ENCODE results near the gene RYR2. TPM values are rescaled to one million over a fixed set of nuclear protein-coding genes. Genes with fewer than 3 reads are reported as not detected.

The RYR2 gene
- total and polyA plus RNA-seq, 2 of the 8 experiments (the other 6 are each of a cell fraction or from before 2014, with no cell fraction given), result 1.3 to 4.4 TPM

- Histone ChIP-seq H2BK120ac (replicated peaks; ENCODE audit: low read depth, low read length) (no peak overlapping the region), H3K9ac (replicated peaks in 1 of 4; ENCODE audit: extremely low read depth in 1 of 4, low read depth in 3 of 4, low read length in 3 of 4) (no peak overlapping the region), H2BK5ac (ENCODE audit: low read depth, low read length) (no peak overlapping the region; the same call in 1 of the 2 replicates), H3K36me3 (ENCODE audit: control insufficient read depth in 2 of 4, insufficient read depth in 4 of 4, low read length in 3 of 4) (no peaks in the 10 kb centered on the region), H3K23ac (ENCODE audit: insufficient read length) (no peak overlapping the region), H3K79me2 (ENCODE audit: control insufficient read depth in 1 of 2, insufficient read depth in 2 of 2, low read length in 2 of 2) (no peaks in the 10 kb centered on the region), H3K14ac (ENCODE audit: insufficient read length) (no peak overlapping the region), H3K9me3 (ENCODE audit: insufficient read depth in 2 of 2, low read depth in 1 of 2, low read length in 1 of 2) (no peaks in the 10 kb centered on the region), H2BK15ac (ENCODE audit: low read length) (no peak overlapping the region), H2BK20ac (ENCODE audit: low read length) (peak overlapping the region; percentile 93), H3K4me2 (ENCODE audit: insufficient read depth in 1 of 2, low read depth in 2 of 2, low read length in 2 of 2) (no peak overlapping the region), H3K23me2 (ENCODE audit: low read depth, low read length) (no peaks in the 10 kb centered on the region), H3K79me1 (ENCODE audit: low read depth, low read length) (no peaks in the 10 kb centered on the region), H3K27ac (ENCODE audit: low read depth, low read length) (no peak overlapping the region), H2AK5ac (ENCODE audit: low read depth, low read length) (no peak overlapping the region), H3K27me3 (replicated peaks in 1 of 4; ENCODE audit: control insufficient read depth in 3 of 4, extremely low read depth in 1 of 4, insufficient read depth in 3 of 4, low read length in 3 of 4) (peaks cover 4 to 10% (median 8%) of the 10 kb centered on the region in 4 experiments), H3K18ac (ENCODE audit: extremely low read depth, low read length) (peak overlapping the region; percentile 56; the same call in 1 of the 2 replicates), H3K4ac (replicated peaks; ENCODE audit: insufficient read length, low read depth, low read length) (no peak overlapping the region), H3K4me3 (ENCODE audit: extremely low read depth in 1 of 4, insufficient read depth in 2 of 4, low read depth in 3 of 4, low read length in 4 of 4) (no peak overlapping the region), H4K20me1 (replicated peaks in 1 of 2; ENCODE audit: control insufficient read depth in 1 of 2, insufficient read depth in 2 of 2, low read length in 2 of 2) (no peaks in the 10 kb centered on the region), H2AFZ (ENCODE audit: low read length) (peak overlapping the region; percentile 66), H3K56ac (replicated peaks; ENCODE audit: insufficient read length, low read depth, low read length) (no peak overlapping the region), H3K4me1 (replicated peaks in 1 of 4; ENCODE audit: control insufficient read depth in 3 of 4, insufficient read depth in 4 of 4, low read length in 3 of 4) (peaks cover 0 to 3% (median 2%) of the 10 kb centered on the region in 4 experiments; a peak in 2 of 7 replicates), H4K91ac (replicated peaks; ENCODE audit: insufficient read length, low read length) (peak overlapping the region; percentile 4), H4K5ac (ENCODE audit: insufficient read length, low read depth, low read length) (no peak overlapping the region), H4K8ac (ENCODE audit: extremely low read depth, insufficient read depth, low read length) (no peak overlapping the region; the same call in 1 of the 2 replicates), H2BK12ac (ENCODE audit: low read depth, low read length) (peak overlapping the region; percentile 97)
- peak; percentile 41 to 92 for DNase-seq (ENCODE audit: low read depth in 1 of 2, low spot score in 2 of 2)
- POLR2A ChIA-PET (ENCODE audit: partially characterized antibody), result interaction anchor here (0.6 to 1.6 kb wide), 3 partner anchors 9 to 319 kb away, joined by 3 to 6 read pairs (median 3); no protein-coding TSS in a partner anchor
- peak; percentile 55 for FAIRE-seq
- WGBS, 2 experiments (ENCODE audit: extremely low coverage in 1 of 2, insufficient coverage in 1 of 2, insufficient read length in 1 of 2, insufficient replicate concordance in 2 of 2, low coverage in 1 of 2, low lambda C conversion rate in 2 of 2, missing lambda C conversion rate in 1 of 2), result 35% methylated on average over 24 of the region's 25 CpGs; no CpG with 5 or more reads in 1 of the 2 experiments
- CTCF ChIA-PET (ENCODE audit: partially characterized antibody), result interaction anchor here (0.6 to 6.1 kb wide), 98 partner anchors 9 to 1673 kb away, joined by 3 to 90 read pairs (median 4); partner anchors contain the start of gene ZP4
- TF ChIP-seq SIRT6 (IDR thresholded peaks at IDR 0.05; ENCODE audit: low read length) (no peak), RXRA (IDR thresholded peaks at IDR 0.05; ENCODE audit: insufficient read depth, low read depth, low read length) (no peak), SUZ12 (IDR thresholded peaks at IDR 0.05; ENCODE audit: low read length) (no peak), GTF2F1 (IDR thresholded peaks at IDR 0.05; ENCODE audit: borderline replicate concordance, low read depth, low read length) (no peak), TEAD4 (IDR thresholded peaks at IDR 0.05; ENCODE audit: low read depth, low read length) (no peak), BCL11A (IDR thresholded peaks at IDR 0.05; ENCODE audit: low read depth in 2 of 2, low read length in 2 of 2) (no peak), BACH1 (IDR thresholded peaks at IDR 0.05; ENCODE audit: low read length) (no peak), PHF8 (conservative IDR thresholded peaks at IDR 0.05; ENCODE audit: low read depth, low read length) (no peak), USF2 (IDR thresholded peaks at IDR 0.05; ENCODE audit: low read length) (peak; percentile 70), TBP (IDR thresholded peaks at IDR 0.05; ENCODE audit: low read depth, low read length) (no peak)
These were observed 822.6 kb downstream of the RYR2 start for GRCh38 chr1:237864338-237865244.
